HepG2 (cell line): ENCODE measurements around the gene NID2. TPM values are rescaled to one million over a fixed set of nuclear protein-coding genes. Genes with fewer than 3 reads are reported as not detected.

Source experiments
- ATAC-seq: fragments of 200-7000 bp; cut with Tn5 transposase; 3 replicates; pipeline ENCODE4 v1.9.1; 2020; ENCODE audit warnings: mild to moderate bottlenecking, moderate library complexity
- BruUV-seq: library from RNA; stranded (reverse); fragments of 400-500 nt; replicated peaks from 2 replicates; lab custom pipeline; 2021; lab: Mats Ljungman, UMichigan
- CTCF ChIA-PET: fragments of 300-600 bp; formaldehyde crosslinking; extraction: SDS; loops from one replicate; lab custom pipeline; 2021; ENCODE audit warnings: low total read pairs, inconsistent platforms, low intra/inter-chr PET ratio; lab: Yijun Ruan, JAX
- POLR2A ChIA-PET: fragments of 350-600 bp; sonication (Branson Sonifier 250); formaldehyde crosslinking; loops from one replicate; lab custom pipeline; 2020; ENCODE audit warnings: antibody characterized with exemption, inconsistent platforms; lab: Yijun Ruan, JAX
- DNase-seq: peaks from one replicate; pipeline ENCODE4 v3.0.0-alpha.2; 2015; ENCODE audit warnings: low spot score
- FAIRE-seq: peaks from 3 replicates; lab custom pipeline; 2011; peaks lifted over from hg19 to GRCh38; lab: Jason Lieb, UNC
- H2AFZ ChIP-seq: one replicate; pipeline ENCODE4 v1.6.1; 2011; ENCODE audit warnings: low read length, inconsistent platforms
- H3K27ac ChIP-seq: fragments of 300-600 bp; 3 replicates; pipeline ENCODE4 v1.8.0; 2011; ENCODE audit warnings: mixed run types, mild to moderate bottlenecking, mixed read lengths, low read length, inconsistent platforms; ENCODE audit not compliant: insufficient read depth; ENCODE audit errors: extremely low read length
- H3K27me3 ChIP-seq, 2 experiments: fragments of 200-600 bp in 1 of 2; 2 replicates in 1 of 2; 3 replicates in 1 of 2; pipeline versions ENCODE4 v1.6.0 to v1.8.0; 2011; ENCODE audit warnings: low read length in 2 of 2, mild to moderate bottlenecking in 2 of 2, moderate library complexity in 2 of 2, inconsistent platforms in 1 of 2; ENCODE audit not compliant: insufficient read depth in 2 of 2, control insufficient read depth in 1 of 2
- H3K36me3 ChIP-seq, 2 experiments: fragments of 200-600 bp in 1 of 2; replicated peaks in 1 of 2; 2 replicates in 1 of 2; 3 replicates in 1 of 2; pipeline versions ENCODE4 v1.5.1 to v1.8.0; 2011; ENCODE audit warnings: low read length in 2 of 2, inconsistent platforms in 1 of 2; ENCODE audit not compliant: insufficient read depth in 2 of 2, control insufficient read depth in 1 of 2
- H3K4me1 ChIP-seq: 2 replicates; pipeline ENCODE4 v1.5.1; 2012; ENCODE audit warnings: low read length, inconsistent platforms; ENCODE audit not compliant: insufficient read depth
- H3K4me2 ChIP-seq: 2 replicates; pipeline ENCODE4 v1.6.0; 2011; ENCODE audit warnings: low read depth, low read length, inconsistent platforms
- H3K4me3 ChIP-seq, 3 experiments: fragments of 200-600 bp in 1 of 3; sonication (generic), shearing (Covaris generic) in 1 of 3; replicated peaks in 1 of 3; 2 replicates each; pipeline ENCODE4 v1.5.1; 2011 to 2016; ENCODE audit warnings: low read length in 3 of 3, inconsistent platforms in 2 of 3, low read depth in 2 of 3, mild to moderate bottlenecking in 2 of 3, control low read depth in 1 of 3, mixed read lengths in 1 of 3; ENCODE audit not compliant: insufficient read depth in 1 of 3
- H3K79me2 ChIP-seq: one replicate; pipeline ENCODE4 v1.6.1; 2011; ENCODE audit warnings: low read length, inconsistent platforms; ENCODE audit not compliant: insufficient read depth
- H3K9ac ChIP-seq: 2 replicates; pipeline ENCODE4 v1.6.0; 2011; ENCODE audit warnings: mild to moderate bottlenecking, low read depth, low read length, inconsistent platforms; ENCODE audit not compliant: insufficient read depth
- H3K9me3 ChIP-seq: 2 replicates; pipeline ENCODE4 v1.5.1; 2012; ENCODE audit warnings: mild to moderate bottlenecking, low read length
- H4K20me1 ChIP-seq: 2 replicates; pipeline ENCODE4 v1.6.0; 2011; ENCODE audit warnings: inconsistent platforms, mild to moderate bottlenecking, low read length, moderate library complexity; ENCODE audit not compliant: insufficient read depth
- GFI1 ChIP-seq: sonication (generic); formaldehyde crosslinking; IDR thresholded peaks from 2 replicates; pipeline ENCODE4 v1.5.0; 2020; ENCODE audit warnings: missing genetic modification reagents, mild to moderate bottlenecking, borderline replicate concordance
- GPBP1L1 ChIP-seq: sonication (generic); formaldehyde crosslinking; IDR thresholded peaks from 2 replicates; pipeline ENCODE4 v1.5.0; 2020; ENCODE audit warnings: mild to moderate bottlenecking, missing genetic modification reagents
- HNF4G ChIP-seq, 2 experiments: sonication (generic) in 1 of 2; formaldehyde crosslinking in 1 of 2; IDR thresholded peaks; 2 replicates each; pipeline versions ENCODE4 v1.4.0 to v1.6.1; 2011 to 2020; ENCODE audit warnings: borderline replicate concordance in 2 of 2, low read depth in 2 of 2, mild to moderate bottlenecking in 2 of 2, low read length in 1 of 2, missing genetic modification reagents in 1 of 2, moderate library complexity in 1 of 2
- MED8 ChIP-seq: sonication (generic); formaldehyde crosslinking; IDR thresholded peaks from 2 replicates; pipeline ENCODE4 v1.8.1; 2023; ENCODE audit warnings: mild to moderate bottlenecking, missing genetic modification reagents; ENCODE audit not compliant: insufficient replicate concordance
- ZBTB20 ChIP-seq: sonication (generic); formaldehyde crosslinking; IDR thresholded peaks from 2 replicates; pipeline ENCODE4 v1.8.1; 2023; ENCODE audit warnings: missing genetic modification reagents, low read depth, mild to moderate bottlenecking, borderline replicate concordance
- ZBTB8A ChIP-seq: sonication (generic); formaldehyde crosslinking; IDR thresholded peaks from 2 replicates; pipeline ENCODE4 v1.4.0; 2020; ENCODE audit warnings: mild to moderate bottlenecking, low read depth, missing genetic modification reagents, borderline replicate concordance
- ZNF180 ChIP-seq: sonication (generic); formaldehyde crosslinking; IDR thresholded peaks from 2 replicates; pipeline ENCODE4 v1.4.0; 2020; ENCODE audit warnings: low read depth, missing genetic modification reagents, borderline replicate concordance
- ZXDC ChIP-seq: sonication (generic); formaldehyde crosslinking; IDR thresholded peaks from 2 replicates; pipeline ENCODE4 v1.5.0; 2020; ENCODE audit warnings: mild to moderate bottlenecking, missing genetic modification reagents
- WGBS: methylation state at CpG from one replicate; pipeline ENCODE4 v1.1.6; 2017; ENCODE audit warnings: low lambda C conversion rate; 5-methylcytosine and 5-hydroxymethylcytosine counted together
- in situ Hi-C: cut with HindIII; loops from 2 replicates; pipeline ENCODE4 v1.10.0; 2017; ENCODE audit warnings: low pct_unique_long_range_greater_than_20kb; ENCODE audit not compliant: extremely low pct_ligation_motif_present
- intact Hi-C: fragments of 100-400 bp; cut with micrococcal nuclease; formaldehyde crosslinking; loops from one replicate; pipeline ENCODE4 v1.10.0; 2022; ENCODE audit not compliant: unreplicated experiment
- polyA plus RNA-seq, 8 experiments: library from polyadenylated mRNA; depleted of rRNA in 3 of 8; stranded (reverse) in 7 of 8; unstranded in 1 of 8; fragments of >200 nt; fragmentation: Illumina TruSeq in 4 of 8; extraction: Trizol in 4 of 8; gene quantifications; 2 replicates each; pipeline versions ENCODE4 v1.2.1 to v1.2.3, GENCODE V29; 2011 to 2016; ENCODE audit warnings: low read depth in 4 of 8, missing spikeins in 1 of 8, mixed read lengths in 1 of 8; ENCODE audit not compliant: insufficient read depth in 1 of 8
- total RNA-seq, 5 experiments: library from RNA; depleted of rRNA; stranded (reverse); fragments of >200 nt; fragmentation: Illumina TruSeq; extraction: Trizol; gene quantifications; 2 replicates each; pipeline ENCODE4 v1.2.3, GENCODE V29; 2016; ENCODE audit warnings: low read depth in 1 of 5

The NID2 gene
- total and polyA plus RNA-seq, 2 of the 13 experiments (the other 11 are each of a cell fraction or from before 2014, with no cell fraction given) = 0.11 TPM; not detected in 1

- H3K4me2 ChIP-seq = no peak overlapping the region
- no peaks in the 10 kb centered on the region for H3K36me3 ChIP-seq
- in situ Hi-C loops = no loop called here
These were observed 9.3 kb upstream of the NID2 start for GRCh38 chr14:52078095-52078531.

More at GRCh38 chr14:52078095-52078531, 9.3 kb upstream of the NID2 start:
- no peaks in the 10 kb centered on the region for H4K20me1 ChIP-seq
- H3K79me2 ChIP-seq = no peaks in the 10 kb centered on the region
- no peak overlapping the region for H3K4me3 ChIP-seq
- peaks cover 0 to 2% of the 10 kb centered on the region in 2 experiments; a peak in 1 of 5 replicates for H3K27me3 ChIP-seq
- BruUV-seq = no TSS peak
- H3K9ac ChIP-seq = no peak overlapping the region
- TF ChIP-seq ZBTB8A (CRISPR knock-in tag) (no peak), GFI1 (CRISPR knock-in tag) (no peak), MED8 (CRISPR knock-in tag) (no peak), HNF4G (IDR thresholded peaks at IDR 0.05; ENCODE audit: borderline replicate concordance, low read depth, low read length) (no peak), HNF4G (CRISPR knock-in tag; IDR thresholded peaks at IDR 0.05; ENCODE audit: borderline replicate concordance, low read depth) (no peak), ZNF180 (no peak), GPBP1L1 (no peak), ZBTB20 (CRISPR knock-in tag) (no peak), ZXDC (CRISPR knock-in tag) (no peak)
- ATAC-seq (no peak), FAIRE-seq (no peak), DNase-seq (no peak)
- H2AFZ ChIP-seq = no peak overlapping the region
- 10% methylated on average over 2 of the region's 2 CpGs for WGBS
- ChIA-PET CTCF (no interaction called here), POLR2A (no interaction called here)
- peaks cover 20% of the 10 kb centered on the region for H3K4me1 ChIP-seq
- H3K9me3 ChIP-seq = no peaks in the 10 kb centered on the region
- no peak overlapping the region for H3K27ac ChIP-seq
- intact Hi-C loops = no loop called here
